ENCODE measurements around the gene NKAPL. TPM values are rescaled to one million over a fixed set of nuclear protein-coding genes. Genes with fewer than 3 reads are reported as not detected.

Gene NKAPL
- total RNA-seq = 1.0 and 1.1 TPM in 2 replicates

DNA sequence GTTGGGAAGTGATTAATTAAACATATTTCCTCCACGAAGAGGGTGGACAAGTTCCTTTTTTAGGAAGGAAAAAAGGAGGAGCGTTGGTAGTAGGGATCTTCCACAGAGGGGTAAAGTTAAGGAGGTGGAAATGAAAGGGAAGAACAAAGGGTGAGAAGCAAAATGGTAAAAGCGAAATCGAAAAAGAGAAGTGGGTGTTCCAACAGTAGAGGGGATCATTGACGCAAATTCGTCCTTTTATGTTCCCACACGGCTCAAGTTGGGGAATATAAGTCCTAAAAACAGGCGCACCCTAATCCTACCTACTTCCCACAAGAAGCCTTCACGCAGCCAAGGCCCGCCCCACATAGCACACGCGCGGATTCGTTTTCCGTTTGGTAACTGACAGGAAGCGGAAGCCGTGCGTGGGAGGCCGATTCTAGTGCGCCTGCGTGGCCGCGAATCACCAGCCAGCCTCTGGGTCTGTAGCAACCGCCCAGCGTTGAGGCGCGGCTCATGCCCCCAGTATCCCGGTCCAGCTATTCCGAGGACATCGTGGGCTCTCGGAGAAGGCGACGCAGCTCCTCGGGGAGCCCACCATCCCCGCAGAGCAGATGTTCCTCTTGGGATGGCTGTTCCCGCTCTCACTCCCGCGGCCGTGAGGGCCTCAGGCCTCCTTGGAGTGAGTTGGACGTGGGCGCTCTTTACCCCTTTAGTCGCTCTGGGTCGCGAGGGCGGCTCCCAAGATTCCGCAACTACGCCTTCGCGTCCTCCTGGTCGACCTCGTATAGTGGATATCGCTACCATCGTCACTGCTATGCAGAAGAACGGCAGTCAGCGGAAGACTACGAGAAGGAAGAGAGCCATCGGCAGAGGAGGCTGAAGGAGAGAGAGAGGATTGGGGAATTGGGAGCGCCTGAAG is at the start of gene NKAPL:
Gene NKAPL, plus strand, starts transcription at position 421 of the 901 bp plus-strand sequence. Its CDS starts 75 bp downstream, at position 496.
- no peak for DNase-seq (ENCODE audit: low read depth)
- peak within 1 kb of the TSS; percentile 33 for H3K4me3 ChIP-seq (ENCODE audit: low read depth, low read length)
- no peaks in the 10 kb centered on the region for H3K36me3 ChIP-seq (ENCODE audit: control insufficient read depth, insufficient read depth, low read length)
- no peaks in the 10 kb centered on the region for H3K27me3 ChIP-seq (ENCODE audit: control insufficient read depth, insufficient read depth, low read length)
- TF ChIP-seq, protein P1, sequence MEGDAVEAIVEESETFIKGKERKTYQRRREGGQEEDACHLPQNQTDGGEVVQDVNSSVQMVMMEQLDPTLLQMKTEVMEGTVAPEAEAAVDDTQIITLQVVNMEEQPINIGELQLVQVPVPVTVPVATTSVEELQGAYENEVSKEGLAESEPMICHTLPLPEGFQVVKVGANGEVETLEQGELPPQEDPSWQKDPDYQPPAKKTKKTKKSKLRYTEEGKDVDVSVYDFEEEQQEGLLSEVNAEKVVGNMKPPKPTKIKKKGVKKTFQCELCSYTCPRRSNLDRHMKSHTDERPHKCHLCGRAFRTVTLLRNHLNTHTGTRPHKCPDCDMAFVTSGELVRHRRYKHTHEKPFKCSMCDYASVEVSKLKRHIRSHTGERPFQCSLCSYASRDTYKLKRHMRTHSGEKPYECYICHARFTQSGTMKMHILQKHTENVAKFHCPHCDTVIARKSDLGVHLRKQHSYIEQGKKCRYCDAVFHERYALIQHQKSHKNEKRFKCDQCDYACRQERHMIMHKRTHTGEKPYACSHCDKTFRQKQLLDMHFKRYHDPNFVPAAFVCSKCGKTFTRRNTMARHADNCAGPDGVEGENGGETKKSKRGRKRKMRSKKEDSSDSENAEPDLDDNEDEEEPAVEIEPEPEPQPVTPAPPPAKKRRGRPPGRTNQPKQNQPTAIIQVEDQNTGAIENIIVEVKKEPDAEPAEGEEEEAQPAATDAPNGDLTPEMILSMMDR (IDR thresholded peaks at IDR 0.05; ENCODE audit: insufficient read depth, low read length, poor library complexity, severe bottlenecking) = no peak

DNA sequence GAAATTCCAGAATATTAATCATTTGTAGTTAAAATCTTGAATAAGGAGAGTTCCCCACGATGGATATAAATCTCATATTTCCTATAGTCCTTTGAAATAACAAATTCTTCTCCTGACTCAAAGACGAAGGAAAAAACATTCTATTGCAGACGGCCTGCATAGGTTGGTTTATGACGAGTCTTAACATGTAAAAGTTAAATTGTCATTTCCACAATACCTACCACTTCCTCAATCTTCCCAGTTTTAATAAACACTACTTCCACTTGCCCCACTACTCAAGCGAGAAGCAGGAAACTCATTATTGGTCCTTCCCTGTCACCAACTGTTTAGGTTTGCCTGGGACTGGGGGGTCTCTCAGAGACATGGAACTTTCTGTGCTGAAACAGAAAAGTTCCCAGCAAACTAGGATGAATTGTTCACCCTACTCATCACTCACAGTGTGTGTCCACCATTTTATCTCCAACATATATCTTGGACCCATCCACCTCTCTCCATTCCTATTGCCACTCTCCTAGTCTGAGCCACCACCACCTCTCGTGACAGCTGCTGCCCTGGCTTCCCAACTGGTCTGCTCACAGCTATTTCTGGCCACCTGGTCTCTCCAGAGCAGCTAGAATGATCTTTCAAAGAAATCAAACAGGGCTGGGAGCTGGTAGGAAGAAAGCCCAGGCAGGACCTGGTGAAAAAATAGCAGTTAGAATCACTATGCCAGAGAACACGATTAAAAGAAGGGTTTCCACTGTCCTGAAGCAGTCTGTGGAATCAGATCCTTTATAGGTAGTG is 49.2 kb upstream of the NKAPL start:
- H3K36me3 ChIP-seq (ENCODE audit: control insufficient read depth, insufficient read depth, low read length) = no peaks in the 10 kb centered on the region
- no peak overlapping the region for H3K4me3 ChIP-seq (ENCODE audit: low read depth, low read length)
- peaks cover 19% of the 10 kb centered on the region for H3K27me3 ChIP-seq (ENCODE audit: control insufficient read depth, insufficient read depth, low read length)
- DNase-seq (ENCODE audit: low read depth) = no peak
- TF ChIP-seq, protein P1 (IDR thresholded peaks at IDR 0.05; ENCODE audit: insufficient read depth, low read length, poor library complexity, severe bottlenecking) = no peak

DNA sequence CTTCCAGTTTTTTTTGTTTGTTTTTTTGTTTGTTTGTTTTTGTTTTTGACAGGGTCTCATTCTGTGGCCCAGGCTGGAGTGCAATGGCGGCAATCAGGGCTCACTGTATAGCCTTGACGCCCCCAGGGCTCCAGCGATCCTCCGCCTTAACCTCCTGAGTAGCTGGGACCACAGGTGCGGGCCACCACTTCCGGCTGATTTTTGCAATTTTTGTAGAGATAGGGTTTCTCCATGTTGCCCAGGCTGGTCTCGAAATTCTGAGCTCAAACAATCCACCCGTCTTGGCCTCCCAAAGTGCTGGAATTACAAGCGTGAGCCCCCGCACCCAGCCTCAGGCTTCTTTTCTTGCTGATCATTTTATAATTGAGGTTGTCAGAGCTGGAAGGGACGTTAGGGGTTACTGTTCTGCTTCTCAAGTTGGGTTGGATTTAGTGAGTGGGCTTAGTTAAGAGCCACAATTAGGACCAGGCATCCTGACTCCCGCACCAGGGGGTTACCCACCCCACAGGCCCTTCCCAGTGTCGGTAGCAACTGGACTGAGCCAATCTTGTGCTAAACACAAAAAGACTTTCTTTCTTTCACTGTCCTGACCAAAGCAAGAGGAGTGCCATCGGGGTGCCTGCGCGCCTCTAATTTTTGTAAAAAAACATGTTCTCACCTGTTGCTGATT is 47.1 kb upstream of the NKAPL start:
- peak overlapping the region; percentile 43 for H3K4me3 ChIP-seq (ENCODE audit: low read depth, low read length)
- peaks cover 20% of the 10 kb centered on the region for H3K27me3 ChIP-seq (ENCODE audit: control insufficient read depth, insufficient read depth, low read length)
- DNase-seq (ENCODE audit: low read depth) = no peak
- no peaks in the 10 kb centered on the region for H3K36me3 ChIP-seq (ENCODE audit: control insufficient read depth, insufficient read depth, low read length)
- TF ChIP-seq, protein P1 (IDR thresholded peaks at IDR 0.05; ENCODE audit: insufficient read depth, low read length, poor library complexity, severe bottlenecking) = no peak

DNA sequence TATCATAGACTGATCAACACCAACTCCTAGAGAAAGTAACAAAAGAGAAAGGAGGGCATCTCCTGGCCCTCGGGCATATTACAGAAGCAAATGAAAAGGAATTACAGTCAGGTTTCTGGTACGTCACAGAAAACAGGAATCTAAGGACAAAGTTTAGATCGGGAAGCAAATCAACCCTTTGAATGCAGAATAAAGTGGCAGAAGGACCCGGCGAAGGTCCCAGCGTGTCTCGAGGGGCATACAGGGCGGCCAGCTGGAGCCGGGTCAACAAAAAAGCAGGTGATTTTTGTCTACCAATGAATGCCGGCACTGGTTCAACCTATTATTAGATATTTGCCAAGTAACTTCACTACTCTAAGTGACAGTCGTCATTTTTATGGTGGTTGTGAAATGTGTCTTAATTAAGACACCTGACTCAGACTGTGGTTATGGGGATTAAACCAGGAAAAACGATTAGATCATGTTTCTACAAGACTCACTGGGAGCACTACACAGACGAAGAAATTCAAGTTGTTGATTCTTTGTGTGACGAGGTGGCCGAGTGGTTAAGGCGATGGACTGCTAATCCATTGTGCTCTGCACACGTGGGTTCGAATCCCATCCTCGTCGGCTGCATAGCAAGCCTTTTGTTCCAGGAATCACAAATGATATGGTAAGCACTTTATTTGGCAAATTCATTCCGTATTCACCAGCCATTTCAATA is 46.4 kb upstream of the NKAPL start:
- peaks cover 13% of the 10 kb centered on the region for H3K27me3 ChIP-seq (ENCODE audit: control insufficient read depth, insufficient read depth, low read length)
- TF ChIP-seq, protein P1 (IDR thresholded peaks at IDR 0.05; ENCODE audit: insufficient read depth, low read length, poor library complexity, severe bottlenecking) = peak; percentile 11
- no peaks in the 10 kb centered on the region for H3K36me3 ChIP-seq (ENCODE audit: control insufficient read depth, insufficient read depth, low read length)
- peak overlapping the region; percentile 43 for H3K4me3 ChIP-seq (ENCODE audit: low read depth, low read length)
- DNase-seq (ENCODE audit: low read depth) = peak; percentile 68

DNA sequence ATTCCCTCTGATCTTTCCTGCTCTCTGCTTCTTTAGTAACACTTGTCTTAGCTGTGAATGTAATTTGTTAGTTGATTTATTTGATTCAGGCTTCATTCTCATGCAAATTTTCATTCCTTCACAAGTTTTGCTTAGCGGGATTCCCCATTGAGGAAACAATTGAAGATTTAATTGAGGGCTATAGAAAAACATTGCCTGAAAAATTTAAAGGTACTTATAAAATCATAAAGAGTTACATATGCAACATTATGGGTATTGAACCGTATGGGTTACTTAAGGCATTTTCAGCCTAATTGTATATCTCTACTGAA is 45.9 kb upstream of the NKAPL start:
- DNase-seq (ENCODE audit: low read depth) = no peak
- H3K4me3 ChIP-seq (ENCODE audit: low read depth, low read length) = peak overlapping the region; percentile 43
- TF ChIP-seq, protein P1 (IDR thresholded peaks at IDR 0.05; ENCODE audit: insufficient read depth, low read length, poor library complexity, severe bottlenecking) = no peak
- peaks cover 10% of the 10 kb centered on the region for H3K27me3 ChIP-seq (ENCODE audit: control insufficient read depth, insufficient read depth, low read length)
- no peaks in the 10 kb centered on the region for H3K36me3 ChIP-seq (ENCODE audit: control insufficient read depth, insufficient read depth, low read length)
